ENCODE measurements around the gene PATL1.
"Not testable (repeated sequence)": the region's sequence is repeated elsewhere in the genome, so short reads cannot be mapped to it uniquely, and the experiment has no call there.

GRCh38 chr11:59700157-59700556 is 31.3 kb upstream of the PATL1 start:
- not testable (repeated sequence) for TF ChIP-seq POLR2AphosphoS5, CTCF (IDR thresholded peaks at IDR 0.05)

Measured in transverse colon (tissue), 4 donors.